ENCODE data around the gene KNSTRN. TPM values are rescaled to one million over a fixed set of nuclear protein-coding genes. Genes with fewer than 3 reads are reported as not detected.

Gene KNSTRN
- total RNA-seq, 2 experiments from 2014 or later: 2.8 to 3.0 TPM

DNA sequence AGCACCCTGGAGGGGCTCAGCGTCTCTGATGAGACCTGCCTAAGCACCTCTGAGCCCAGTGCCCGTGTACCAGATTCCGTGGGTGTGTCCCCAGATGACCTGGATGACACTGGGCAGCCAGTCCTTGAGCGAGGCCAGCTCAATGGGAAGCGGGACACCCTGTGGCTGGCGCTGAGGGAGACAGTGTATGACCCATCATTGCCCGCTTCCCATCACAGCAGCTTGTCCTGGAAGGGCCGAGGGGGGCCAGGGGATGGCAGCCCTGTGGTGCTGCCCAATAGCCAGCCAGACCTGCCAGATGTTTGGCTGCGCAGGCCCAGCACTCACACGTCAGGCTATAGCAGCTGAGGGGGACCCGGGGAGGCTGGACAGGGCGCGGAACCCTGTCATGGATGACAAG, 12.6 kb upstream of the KNSTRN start:
- POLR2A ChIA-PET: no interaction called here
- TF ChIP-seq, protein P1, sequence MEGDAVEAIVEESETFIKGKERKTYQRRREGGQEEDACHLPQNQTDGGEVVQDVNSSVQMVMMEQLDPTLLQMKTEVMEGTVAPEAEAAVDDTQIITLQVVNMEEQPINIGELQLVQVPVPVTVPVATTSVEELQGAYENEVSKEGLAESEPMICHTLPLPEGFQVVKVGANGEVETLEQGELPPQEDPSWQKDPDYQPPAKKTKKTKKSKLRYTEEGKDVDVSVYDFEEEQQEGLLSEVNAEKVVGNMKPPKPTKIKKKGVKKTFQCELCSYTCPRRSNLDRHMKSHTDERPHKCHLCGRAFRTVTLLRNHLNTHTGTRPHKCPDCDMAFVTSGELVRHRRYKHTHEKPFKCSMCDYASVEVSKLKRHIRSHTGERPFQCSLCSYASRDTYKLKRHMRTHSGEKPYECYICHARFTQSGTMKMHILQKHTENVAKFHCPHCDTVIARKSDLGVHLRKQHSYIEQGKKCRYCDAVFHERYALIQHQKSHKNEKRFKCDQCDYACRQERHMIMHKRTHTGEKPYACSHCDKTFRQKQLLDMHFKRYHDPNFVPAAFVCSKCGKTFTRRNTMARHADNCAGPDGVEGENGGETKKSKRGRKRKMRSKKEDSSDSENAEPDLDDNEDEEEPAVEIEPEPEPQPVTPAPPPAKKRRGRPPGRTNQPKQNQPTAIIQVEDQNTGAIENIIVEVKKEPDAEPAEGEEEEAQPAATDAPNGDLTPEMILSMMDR (IDR thresholded peaks at IDR 0.05): no peak
- H3K9me3 ChIP-seq (ENCODE audit: control insufficient read depth in 1 of 2, insufficient read depth in 1 of 2, low read length in 2 of 2): no peaks in the 10 kb centered on the region
- Mint-ChIP-seq H3K4me1 (ENCODE audit: low read depth) (peaks cover 17% of the 10 kb centered on the region), H3K36me3 (ENCODE audit: low read depth) (no peaks in the 10 kb centered on the region), H3K9me3 (no peaks in the 10 kb centered on the region), H3K4me3 (no peak overlapping the region), H3K27ac (no peak overlapping the region), H3K27me3 (no peaks in the 10 kb centered on the region)
- no peak overlapping the region for H3K4me3 ChIP-seq (ENCODE audit: low read length)
- H3K4me1 ChIP-seq (ENCODE audit: insufficient read depth, low read length): peaks cover 28% of the 10 kb centered on the region
- no peak overlapping the region for H3K27ac ChIP-seq (ENCODE audit: low read depth in 1 of 2, low read length in 2 of 2)
- H3K36me3 ChIP-seq (ENCODE audit: insufficient read depth, low read length): no peaks in the 10 kb centered on the region
- ATAC-seq (ENCODE audit: poor library complexity): no peak
- no peak for DNase-seq
- CTCF ChIA-PET: interaction anchor here (0.6 to 5.0 kb wide), 2 partner anchors 26 to 1820 kb away, joined by 3 to 23 read pairs; no protein-coding TSS in a partner anchor
- no peaks in the 10 kb centered on the region for H3K27me3 ChIP-seq (ENCODE audit: control insufficient read depth in 1 of 2, insufficient read depth in 2 of 2, low read length in 2 of 2)
- intact Hi-C loops (cut with DNase I, micrococcal nuclease): loop anchor here in 1 of 2 experiments (2.0 kb wide), 1 partner anchor 51 kb away; no protein-coding TSS in a partner anchor

DNA sequence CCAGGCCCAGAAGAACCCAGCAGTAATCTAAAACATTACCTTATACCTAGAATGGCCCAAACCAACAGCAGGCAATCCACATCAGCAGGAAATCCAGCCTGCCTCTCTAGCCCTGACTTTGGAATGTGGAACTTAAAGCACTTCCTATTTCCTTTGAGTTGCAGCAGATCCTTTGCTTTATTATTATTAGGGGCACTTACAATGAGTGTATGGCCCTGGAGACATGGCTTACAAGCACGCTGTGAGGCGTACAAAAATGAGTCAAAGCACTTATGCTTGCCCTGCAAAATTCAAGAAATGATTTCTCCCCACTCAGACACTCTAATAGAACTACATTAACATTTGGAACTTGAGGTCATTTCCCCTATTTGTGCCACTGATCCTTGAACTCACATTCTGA, 9.5 kb upstream of the KNSTRN start:
- TF ChIP-seq, protein P1 (IDR thresholded peaks at IDR 0.05): no peak
- Mint-ChIP-seq H3K27me3 (no peaks in the 10 kb centered on the region), H3K4me3 (no peak overlapping the region), H3K9me3 (no peaks in the 10 kb centered on the region), H3K27ac (no peak overlapping the region), H3K36me3 (ENCODE audit: low read depth) (no peaks in the 10 kb centered on the region), H3K4me1 (ENCODE audit: low read depth) (peaks cover 5% of the 10 kb centered on the region)
- Histone ChIP-seq H3K27ac (ENCODE audit: low read depth in 1 of 2, low read length in 2 of 2) (no peak overlapping the region), H3K27me3 (ENCODE audit: control insufficient read depth in 1 of 2, insufficient read depth in 2 of 2, low read length in 2 of 2) (no peaks in the 10 kb centered on the region), H3K36me3 (ENCODE audit: insufficient read depth, low read length) (no peaks in the 10 kb centered on the region), H3K4me1 (ENCODE audit: insufficient read depth, low read length) (peaks cover 6% of the 10 kb centered on the region), H3K4me3 (ENCODE audit: low read length) (no peak overlapping the region), H3K9me3 (ENCODE audit: control insufficient read depth in 1 of 2, insufficient read depth in 1 of 2, low read length in 2 of 2) (no peaks in the 10 kb centered on the region)
- DNase-seq (no peak), ATAC-seq (ENCODE audit: poor library complexity) (no peak)
- ChIA-PET POLR2A (no interaction called here), CTCF (interaction anchor here (1.8 kb wide), 1 partner anchor 28 kb away, joined by 7 read pairs; no protein-coding TSS in a partner anchor)
- intact Hi-C loops (cut with DNase I, micrococcal nuclease): no loop called here

DNA sequence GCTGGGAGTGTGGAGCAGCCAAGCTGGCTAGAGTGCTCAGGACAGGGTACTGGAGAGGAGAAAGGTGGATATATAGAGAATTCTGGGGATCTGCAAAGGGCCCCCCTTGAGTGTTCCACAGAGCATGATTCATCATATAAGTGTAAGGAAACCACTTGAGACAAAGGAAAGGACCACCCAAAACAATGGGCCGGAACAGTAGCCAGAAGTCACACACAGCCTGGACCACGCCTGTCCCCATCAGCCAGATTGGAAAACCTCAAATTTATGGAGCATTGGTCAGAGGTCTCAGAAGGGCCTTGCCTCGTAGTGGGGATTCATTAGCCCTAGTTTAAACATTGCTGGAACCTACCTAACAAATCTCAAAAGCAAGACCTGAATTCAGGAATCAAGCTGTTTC, 4.9 kb upstream of the KNSTRN start:
- intact Hi-C loops (cut with DNase I, micrococcal nuclease): no loop called here
- DNase-seq (no peak), ATAC-seq (ENCODE audit: poor library complexity) (no peak)
- Mint-ChIP-seq H3K4me3 (no peak overlapping the region), H3K27ac (no peak overlapping the region), H3K9me3 (no peaks in the 10 kb centered on the region), H3K27me3 (no peaks in the 10 kb centered on the region), H3K4me1 (ENCODE audit: low read depth) (peaks cover 3% of the 10 kb centered on the region), H3K36me3 (ENCODE audit: low read depth) (no peaks in the 10 kb centered on the region)
- CTCF ChIA-PET: interaction anchor here (1.0 kb wide), 1 partner anchor 9 kb away, joined by 3 read pairs; no protein-coding TSS in a partner anchor
- Histone ChIP-seq H3K4me1 (ENCODE audit: insufficient read depth, low read length) (peaks cover 4% of the 10 kb centered on the region), H3K27me3 (ENCODE audit: control insufficient read depth in 1 of 2, insufficient read depth in 2 of 2, low read length in 2 of 2) (no peaks in the 10 kb centered on the region), H3K4me3 (ENCODE audit: low read length) (no peak overlapping the region), H3K9me3 (ENCODE audit: control insufficient read depth in 1 of 2, insufficient read depth in 1 of 2, low read length in 2 of 2) (no peaks in the 10 kb centered on the region), H3K27ac (ENCODE audit: low read depth in 1 of 2, low read length in 2 of 2) (no peak overlapping the region), H3K36me3 (ENCODE audit: insufficient read depth, low read length) (no peaks in the 10 kb centered on the region)
- POLR2A ChIA-PET: interaction anchor here (1.0 kb wide), 2 partner anchors 9 to 45 kb away, joined by 3 read pairs; no protein-coding TSS in a partner anchor
- TF ChIP-seq, protein P1 (IDR thresholded peaks at IDR 0.05): no peak
